SJSA1 (cell line): ENCODE data around the gene DSE. TPM values are rescaled to one million over a fixed set of nuclear protein-coding genes. Genes with fewer than 3 reads are reported as not detected.
A peak's percentile ranks its signal among the peaks of the same experiment; 100 is the strongest.

Experiments
- DNase-seq, 2 experiments: peaks; one replicate each; pipeline ENCODE4 v3.0.0-alpha.2; 2015 to 2020; ENCODE audit warnings: low spot score in 2 of 2, low read depth in 1 of 2
- H3K27ac ChIP-seq: fragments of 250-450 bp; sonication (Bioruptor Pico); 2 replicates; pipeline ENCODE4 v1.5.1; 2020; ENCODE audit warnings: mild to moderate bottlenecking, moderate library complexity
- H3K27me3 ChIP-seq: fragments of 250-450 bp; sonication (Bioruptor Pico); replicated peaks from 2 replicates; pipeline ENCODE4 v1.5.1; 2020; ENCODE audit warnings: mild to moderate bottlenecking, moderate library complexity
- H3K36me3 ChIP-seq: fragments of 250-450 bp; sonication (Bioruptor Pico); 2 replicates; pipeline ENCODE4 v1.5.1; 2020; ENCODE audit warnings: mild to moderate bottlenecking
- H3K4me1 ChIP-seq: fragments of 250-450 bp; sonication (Bioruptor Pico); replicated peaks from 2 replicates; pipeline ENCODE4 v1.6.1; 2021; ENCODE audit warnings: mild to moderate bottlenecking
- H3K4me3 ChIP-seq: fragments of 250-450 bp; sonication (Bioruptor Pico); 2 replicates; pipeline ENCODE4 v1.5.1; 2020; ENCODE audit warnings: mild to moderate bottlenecking
- H3K9me3 ChIP-seq: fragments of 250-450 bp; sonication (Bioruptor Pico); replicated peaks from 2 replicates; pipeline ENCODE4 v1.5.1; 2020; ENCODE audit warnings: mild to moderate bottlenecking
- total RNA-seq: library from RNA; depleted of rRNA; stranded (reverse); fragments of >200 nt; shearing (Covaris generic); gene quantifications from 2 replicates; pipeline ENCODE4 v1.2.3, GENCODE V29; 2014

Gene DSE
- total RNA-seq, 1 experiment from 2014 or later: 35.1 TPM

DNA sequence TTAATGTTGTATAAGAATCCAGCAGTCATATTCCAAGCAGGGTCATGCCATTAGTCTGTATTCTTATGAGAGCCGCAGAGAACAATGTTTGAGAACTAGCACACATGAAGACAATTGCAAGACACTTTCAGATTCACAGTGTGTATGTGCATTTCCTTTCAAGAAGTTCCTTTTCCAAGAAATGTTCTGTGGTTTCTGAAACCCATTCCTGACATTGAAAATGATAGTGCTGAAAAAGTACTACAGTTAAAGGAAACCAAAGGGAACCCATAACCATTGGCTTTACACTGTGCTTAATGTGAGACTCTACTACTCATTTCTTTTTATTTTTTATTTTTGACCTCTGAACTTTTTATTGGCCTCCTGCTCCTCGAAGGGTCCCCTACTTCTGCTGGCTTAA is 86.2 kb downstream of the DSE start:
- Histone ChIP-seq H3K4me1 (peaks cover 1% of the 10 kb centered on the region), H3K9me3 (peaks cover under 1% of the 10 kb centered on the region; the same call in 1 of the 2 replicates), H3K4me3 (no peak overlapping the region), H3K27ac (no peak overlapping the region), H3K36me3 (no peaks in the 10 kb centered on the region), H3K27me3 (peaks cover 18% of the 10 kb centered on the region)
- no peak for DNase-seq

GRCh38 chr6:116458264-116458663 is 87.5 kb downstream of the DSE start:
- DNase-seq: no peak
- Histone ChIP-seq H3K4me3 (no peak overlapping the region), H3K27ac (no peak overlapping the region), H3K9me3 (peaks cover 8% of the 10 kb centered on the region), H3K4me1 (peaks cover 7% of the 10 kb centered on the region), H3K36me3 (no peaks in the 10 kb centered on the region), H3K27me3 (peaks cover 31% of the 10 kb centered on the region)

DNA sequence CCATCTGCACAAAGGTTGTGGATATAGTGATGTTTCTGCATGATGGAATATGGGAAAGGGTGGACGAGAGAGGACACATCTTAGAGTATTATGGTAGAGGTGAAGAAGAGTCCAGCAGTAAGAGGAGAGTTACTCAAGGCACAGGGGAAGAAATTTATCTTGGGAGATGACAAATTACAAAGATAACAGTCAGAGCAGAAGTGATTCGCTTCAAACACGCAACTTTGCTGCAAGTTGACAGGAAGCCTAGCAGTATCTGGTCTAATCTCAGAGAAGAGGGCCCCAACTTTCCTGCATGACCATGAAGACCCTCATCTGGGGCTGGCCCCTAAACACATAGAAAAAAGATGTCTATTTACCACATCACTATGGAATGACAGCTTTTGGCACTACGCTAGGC is 89.2 kb downstream of the DSE start:
- no peak overlapping the region for H3K27ac ChIP-seq
- H3K27me3 ChIP-seq: peaks cover 48% of the 10 kb centered on the region
- DNase-seq: no peak
- H3K4me3 ChIP-seq: no peak overlapping the region
- peaks cover 7% of the 10 kb centered on the region for H3K4me1 ChIP-seq
- H3K36me3 ChIP-seq: no peaks in the 10 kb centered on the region
- H3K9me3 ChIP-seq: peaks cover 8% of the 10 kb centered on the region

GRCh38 chr6:116461331-116461931 is 90.7 kb downstream of the DSE start, which contains the start of gene CALHM6:
CALHM6 (plus strand) TSS chr6:116461375; CDS start chr6:116461930, 555 bp downstream.
- Histone ChIP-seq H3K27ac (no peak within 1 kb of the TSS), H3K36me3 (no peaks in the 10 kb centered on the region), H3K9me3 (peaks cover 8% of the 10 kb centered on the region), H3K4me1 (peaks cover 7% of the 10 kb centered on the region), H3K4me3 (peak within 1 kb of the TSS; percentile 18), H3K27me3 (peaks cover 52% of the 10 kb centered on the region)
- DNase-seq: no peak

DNA sequence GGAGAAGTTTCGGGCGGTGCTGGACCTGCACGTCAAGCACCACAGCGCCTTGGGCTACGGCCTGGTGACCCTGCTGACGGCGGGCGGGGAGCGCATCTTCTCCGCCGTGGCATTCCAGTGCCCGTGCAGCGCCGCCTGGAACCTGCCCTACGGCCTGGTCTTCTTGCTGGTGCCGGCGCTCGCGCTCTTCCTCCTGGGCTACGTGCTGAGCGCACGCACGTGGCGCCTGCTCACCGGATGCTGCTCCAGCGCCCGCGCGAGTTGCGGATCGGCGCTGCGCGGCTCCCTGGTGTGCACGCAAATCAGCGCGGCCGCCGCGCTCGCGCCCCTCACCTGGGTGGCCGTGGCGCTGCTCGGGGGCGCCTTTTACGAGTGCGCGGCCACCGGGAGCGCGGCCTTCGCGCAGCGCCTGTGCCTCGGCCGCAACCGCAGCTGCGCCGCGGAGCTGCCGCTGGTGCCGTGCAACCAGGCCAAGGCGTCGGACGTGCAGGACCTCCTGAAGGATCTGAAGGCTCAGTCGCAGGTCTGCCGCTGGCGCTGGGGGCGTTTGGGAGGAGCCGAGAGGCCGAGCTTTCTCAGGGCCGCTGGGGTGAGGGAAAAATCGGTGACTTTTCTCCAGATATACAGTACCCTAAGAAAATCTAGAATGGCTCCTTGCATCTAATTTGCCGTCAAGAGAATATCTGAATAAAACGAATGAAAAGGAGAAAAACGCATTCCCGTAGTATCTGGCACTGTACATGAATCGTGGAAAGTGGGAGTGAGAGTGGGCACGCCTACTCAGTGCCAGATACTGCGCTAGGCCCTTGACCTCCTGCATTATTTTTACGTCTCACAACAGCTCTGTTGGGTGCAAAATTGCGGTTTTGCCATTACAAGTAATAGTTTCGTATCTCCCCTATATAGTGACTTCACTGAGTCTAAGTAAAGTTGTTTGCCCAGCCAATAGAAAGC is 91.5 kb downstream of the DSE start:
- peaks cover 8% of the 10 kb centered on the region for H3K9me3 ChIP-seq
- peaks cover 7% of the 10 kb centered on the region for H3K4me1 ChIP-seq
- H3K27ac ChIP-seq: no peak overlapping the region
- H3K27me3 ChIP-seq: peaks cover 52% of the 10 kb centered on the region
- no peak for DNase-seq
- H3K4me3 ChIP-seq: peak overlapping the region; percentile 18
- H3K36me3 ChIP-seq: no peaks in the 10 kb centered on the region

GRCh38 chr6:116463301-116463700 is 92.6 kb downstream of the DSE start:
- no peak overlapping the region for H3K4me3 ChIP-seq
- peaks cover 8% of the 10 kb centered on the region for H3K9me3 ChIP-seq
- H3K36me3 ChIP-seq: no peaks in the 10 kb centered on the region
- DNase-seq: no peak
- no peak overlapping the region for H3K27ac ChIP-seq
- H3K27me3 ChIP-seq: peaks cover 52% of the 10 kb centered on the region
- H3K4me1 ChIP-seq: peaks cover 7% of the 10 kb centered on the region

GRCh38 chr6:116465246-116465645 is 94.5 kb downstream of the DSE start:
- H3K4me1 ChIP-seq: peaks cover 7% of the 10 kb centered on the region
- H3K27me3 ChIP-seq: peaks cover 49% of the 10 kb centered on the region
- no peak overlapping the region for H3K27ac ChIP-seq
- no peaks in the 10 kb centered on the region for H3K36me3 ChIP-seq
- no peak overlapping the region for H3K4me3 ChIP-seq
- DNase-seq: no peak
- H3K9me3 ChIP-seq: peaks cover 8% of the 10 kb centered on the region

GRCh38 chr6:116467096-116467495 is 96.3 kb downstream of the DSE start:
- Histone ChIP-seq H3K4me1 (peaks cover 4% of the 10 kb centered on the region), H3K36me3 (no peaks in the 10 kb centered on the region), H3K27me3 (peaks cover 36% of the 10 kb centered on the region), H3K4me3 (no peak overlapping the region), H3K9me3 (peaks cover 5% of the 10 kb centered on the region), H3K27ac (no peak overlapping the region)
- DNase-seq: no peak

GRCh38 chr6:116467514-116467913 is 96.8 kb downstream of the DSE start:
- no peak for DNase-seq
- no peak overlapping the region for H3K4me3 ChIP-seq

DNA sequence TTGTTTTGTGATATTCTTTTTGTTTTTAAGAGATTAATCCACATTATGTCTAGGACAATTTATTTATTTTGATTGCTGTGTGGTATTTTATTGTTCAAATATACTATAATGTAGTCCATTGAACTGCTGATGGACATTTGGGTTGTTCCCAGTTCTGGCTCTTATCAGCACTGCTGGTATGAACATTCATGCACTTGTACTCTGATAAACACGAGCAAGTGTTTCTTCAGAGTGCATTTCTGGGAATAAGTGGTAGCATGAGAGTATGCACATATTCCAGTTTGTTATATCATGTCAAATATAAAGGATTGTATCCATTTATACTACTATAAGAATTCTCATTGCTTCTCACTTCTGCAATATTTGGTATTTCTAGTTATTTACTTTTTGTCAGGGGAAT is 97.5 kb downstream of the DSE start:
- H3K9me3 ChIP-seq: no peaks in the 10 kb centered on the region
- no peaks in the 10 kb centered on the region for H3K36me3 ChIP-seq
- no peak overlapping the region for H3K4me3 ChIP-seq
- no peak overlapping the region for H3K27ac ChIP-seq
- no peaks in the 10 kb centered on the region for H3K4me1 ChIP-seq
- DNase-seq: no peak
- H3K27me3 ChIP-seq: peaks cover 24% of the 10 kb centered on the region

More at GRCh38 chr6:116467514-116467913, 96.8 kb downstream of the DSE start:
- H3K27ac ChIP-seq: no peak overlapping the region
- peaks cover 32% of the 10 kb centered on the region for H3K27me3 ChIP-seq
- peaks cover 1% of the 10 kb centered on the region; the same call in 1 of the 2 replicates for H3K9me3 ChIP-seq
- no peaks in the 10 kb centered on the region for H3K36me3 ChIP-seq
- no peaks in the 10 kb centered on the region; the same call in 1 of the 2 replicates for H3K4me1 ChIP-seq

DNA sequence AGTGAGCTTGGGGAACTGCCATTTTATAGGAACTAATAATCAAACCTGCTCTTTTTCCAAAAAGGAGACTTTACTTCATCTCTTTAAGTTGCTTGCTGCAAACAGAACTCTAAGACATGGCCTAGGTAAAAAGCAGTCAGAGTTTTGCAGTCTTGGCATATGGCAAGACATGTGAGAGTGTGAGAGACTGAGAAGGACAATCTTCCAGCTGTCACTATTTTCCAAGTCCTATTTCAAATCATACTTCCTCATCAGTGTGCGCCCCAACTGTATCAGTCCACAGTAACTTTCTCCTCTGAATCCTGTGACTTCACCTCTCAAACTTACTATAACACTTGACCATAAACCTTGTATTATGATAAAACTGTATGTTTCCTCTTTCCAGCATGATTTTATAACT is 100.8 kb downstream of the DSE start:
- Histone ChIP-seq H3K4me3 (no peak overlapping the region), H3K27ac (no peak overlapping the region), H3K36me3 (no peaks in the 10 kb centered on the region), H3K4me1 (no peaks in the 10 kb centered on the region), H3K27me3 (peaks cover 7% of the 10 kb centered on the region; the same call in 1 of the 2 replicates), H3K9me3 (no peaks in the 10 kb centered on the region)
- no peak for DNase-seq

DNA sequence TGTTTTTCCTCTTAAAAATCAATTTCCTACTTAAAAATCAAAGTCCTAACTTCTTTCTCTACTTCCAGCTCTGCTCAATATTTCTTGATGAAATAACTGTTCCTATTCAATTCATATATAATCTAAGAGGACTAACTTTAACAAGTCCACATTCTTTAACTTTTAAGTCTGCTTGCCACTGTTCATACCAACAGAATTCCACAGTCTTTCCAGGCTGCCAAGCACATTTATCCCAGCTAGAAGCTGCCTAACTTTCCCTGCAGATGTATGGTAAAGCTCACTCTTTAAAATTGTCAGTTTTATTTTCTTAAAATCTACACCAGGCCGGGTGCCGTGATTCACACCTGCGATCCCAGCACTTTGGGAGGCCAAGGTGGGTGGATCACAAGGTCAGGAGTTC is 102.0 kb downstream of the DSE start:
- H3K27ac ChIP-seq: no peak overlapping the region
- no peaks in the 10 kb centered on the region for H3K9me3 ChIP-seq
- no peaks in the 10 kb centered on the region for H3K36me3 ChIP-seq
- no peaks in the 10 kb centered on the region for H3K4me1 ChIP-seq
- no peak overlapping the region for H3K4me3 ChIP-seq
- H3K27me3 ChIP-seq: peaks cover 12% of the 10 kb centered on the region; the same call in 1 of the 2 replicates
- no peak for DNase-seq

- DNase-seq: no peak
- no peaks in the 10 kb centered on the region for H3K4me1 ChIP-seq
Observed at GRCh38 chr6:116475141-116475540, 104.4 kb downstream of the DSE start.

More at GRCh38 chr6:116475141-116475540, 104.4 kb downstream of the DSE start:
- peaks cover 9% of the 10 kb centered on the region; the same call in 1 of the 2 replicates for H3K27me3 ChIP-seq
- H3K27ac ChIP-seq: no peak overlapping the region
- no peaks in the 10 kb centered on the region for H3K36me3 ChIP-seq
- H3K9me3 ChIP-seq: no peaks in the 10 kb centered on the region
- no peak overlapping the region for H3K4me3 ChIP-seq
